Naive thymus-derived CD4-positive, alpha-beta T cell (primary cell): ENCODE measurements around the gene TCP11L1. TPM values are rescaled to one million over a fixed set of nuclear protein-coding genes. Genes with fewer than 3 reads are reported as not detected.

Source experiments
- ATAC-seq: fragments of 150-1000 bp; cut with Tn5 transposase; 2 replicates; pipeline ENCODE4 v1.10.0; 2021; ENCODE audit warnings: mild to moderate bottlenecking, moderate library complexity
- CTCF ChIA-PET: fragments of 350-600 bp; sonication (Branson Sonifier 250); formaldehyde crosslinking; loops from one replicate; lab custom pipeline; 2021; ENCODE audit warnings: antibody characterized with exemption; lab: Charles Lee
- POLR2A ChIA-PET: fragments of 350-600 bp; sonication (Branson Sonifier 250); formaldehyde crosslinking; loops from one replicate; lab custom pipeline; 2021; ENCODE audit warnings: antibody characterized with exemption, inconsistent platforms; lab: Charles Lee
- DNase-seq, 9 donors: peaks; one replicate each; pipeline versions ENCODE4 v3.0.0 to v3.0.0-alpha.2; 2020 to 2022; ENCODE audit warnings: mixed read lengths in 1 of 9
- H3K27ac ChIP-seq: one replicate; pipeline ENCODE4 v1.7.0; 2013; ENCODE audit warnings: mild to moderate bottlenecking, low read depth, low read length, moderate library complexity
- H3K27me3 ChIP-seq, 2 donors: one replicate each; pipeline ENCODE4 v1.7.0; 2013; ENCODE audit warnings: low read length in 2 of 2, mild to moderate bottlenecking in 2 of 2, moderate library complexity in 2 of 2; ENCODE audit not compliant: control insufficient read depth in 2 of 2, insufficient read depth in 2 of 2
- H3K36me3 ChIP-seq, 3 experiments: 1 replicate in 2 of 3; 2 replicates in 1 of 3; pipeline ENCODE4 v1.7.0; 2013; ENCODE audit warnings: low read length in 3 of 3, mild to moderate bottlenecking in 3 of 3, moderate library complexity in 1 of 3; ENCODE audit not compliant: insufficient read depth in 3 of 3, control insufficient read depth in 2 of 3
- H3K4me1 ChIP-seq, 2 donors: one replicate each; pipeline ENCODE4 v1.7.0; 2013; ENCODE audit warnings: low read length in 2 of 2, mild to moderate bottlenecking in 2 of 2, moderate library complexity in 1 of 2; ENCODE audit not compliant: control insufficient read depth in 2 of 2, insufficient read depth in 2 of 2
- H3K4me3 ChIP-seq: 2 replicates; pipeline ENCODE4 v1.7.0; 2013; ENCODE audit warnings: mild to moderate bottlenecking, low read length
- H3K9me3 ChIP-seq, 3 experiments: 1 replicate in 2 of 3; 2 replicates in 1 of 3; pipeline ENCODE4 v1.7.0; 2013; ENCODE audit warnings: low read length in 3 of 3; ENCODE audit not compliant: control insufficient read depth in 2 of 3
- H3K27ac Mint-ChIP-seq, 9 donors: one replicate each; pipeline ENCODE4 v1.8.0; 2020 to 2022; ENCODE audit warnings: mixed read lengths in 9 of 9, mild to moderate bottlenecking in 8 of 9, moderate library complexity in 5 of 9, inconsistent platforms in 2 of 9
- H3K27me3 Mint-ChIP-seq, 5 donors: one replicate each; pipeline ENCODE4 v1.8.0; 2021 to 2022; ENCODE audit warnings: mixed read lengths in 5 of 5, mild to moderate bottlenecking in 1 of 5
- H3K36me3 Mint-ChIP-seq, 5 donors: one replicate each; pipeline ENCODE4 v1.8.0; 2020 to 2022; ENCODE audit warnings: mixed read lengths in 5 of 5, mild to moderate bottlenecking in 3 of 5, inconsistent platforms in 1 of 5
- H3K4me1 Mint-ChIP-seq, 7 donors: one replicate each; pipeline ENCODE4 v1.8.0; 2020 to 2022; ENCODE audit warnings: mixed read lengths in 7 of 7, mild to moderate bottlenecking in 3 of 7, inconsistent platforms in 1 of 7
- H3K4me3 Mint-ChIP-seq, 10 donors: one replicate each; pipeline ENCODE4 v1.8.0; 2020 to 2022; ENCODE audit warnings: mild to moderate bottlenecking in 10 of 10, mixed read lengths in 10 of 10, moderate library complexity in 6 of 10, inconsistent platforms in 2 of 10
- H3K9me3 Mint-ChIP-seq, 11 donors: one replicate each; pipeline ENCODE4 v1.8.0; 2020 to 2022; ENCODE audit warnings: mixed read lengths in 11 of 11, mild to moderate bottlenecking in 4 of 11, inconsistent platforms in 1 of 11, moderate library complexity in 1 of 11
- intact Hi-C, 2 donors: fragments of 100-400 bp; cut with micrococcal nuclease; formaldehyde crosslinking; loops; one replicate each; pipeline ENCODE4 v1.15.1; 2023
- polyA plus RNA-seq, 2 donors: library from polyadenylated mRNA; unstranded; fragments of 300-500 nt; fragmentation: Illumina TruSeq; gene quantifications; one replicate each; pipeline ENCODE4 v1.2.3, GENCODE V29; 2021
- total RNA-seq, 6 experiments: library from RNA in 5 of 6; stranded (reverse) in 5 of 6; gene quantifications; 1 replicate in 5 of 6; 2 replicates in 1 of 6; pipeline ENCODE4 v1.2.3 and lab custom pipeline; 2021 to 2026

TCP11L1 gene
- total and polyA plus RNA-seq, 7 experiments from 2014 or later, result 1.8 to 17.1 (median 11.9) TPM

DNA sequence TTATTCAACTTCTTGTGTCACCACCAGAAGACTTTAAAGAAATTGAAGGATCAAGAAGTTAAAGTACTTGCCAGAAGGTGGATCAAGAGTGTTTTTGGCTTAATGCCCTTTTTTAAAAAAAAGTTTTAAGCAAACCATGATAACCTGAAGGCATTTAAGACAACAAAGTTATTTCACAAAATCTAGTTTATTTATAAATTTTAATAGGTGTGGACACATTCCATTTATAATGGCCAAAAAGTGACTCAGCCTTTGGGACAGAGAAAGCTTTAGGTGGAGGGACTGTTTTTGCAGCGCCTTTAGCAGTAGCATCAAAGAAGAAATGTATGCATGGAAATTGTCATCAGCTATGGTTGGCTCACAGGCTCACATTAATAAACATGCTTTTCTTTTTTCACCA lies 17.9 kb downstream of the TCP11L1 start:
- no peaks in the 10 kb centered on the region for H3K27me3 Mint-ChIP-seq
- no peaks in the 10 kb centered on the region for H3K27me3 ChIP-seq
- H3K9me3 Mint-ChIP-seq, result no peaks in the 10 kb centered on the region
- DNase-seq, result no peak
- peaks cover 0 to 14% (median 6%) of the 10 kb centered on the region in 7 donors for H3K4me1 Mint-ChIP-seq
- peaks cover 0 to 25% (median 0%) of the 10 kb centered on the region in 3 experiments for H3K36me3 ChIP-seq
- H3K9me3 ChIP-seq, result no peaks in the 10 kb centered on the region
- no peak overlapping the region for H3K27ac Mint-ChIP-seq
- H3K4me3 ChIP-seq, result no peak overlapping the region
- ChIA-PET CTCF (interaction anchor here (2.6 kb wide), 1 partner anchor 8 kb away, joined by 10 read pairs; no protein-coding TSS in a partner anchor), POLR2A (no interaction called here)
- H3K4me1 ChIP-seq, result peaks cover 0 to 3% of the 10 kb centered on the region in 2 donors
- H3K4me3 Mint-ChIP-seq, result no peak overlapping the region
- peaks cover 3 to 34% (median 13%) of the 10 kb centered on the region in 5 donors for H3K36me3 Mint-ChIP-seq
- no peak overlapping the region for H3K27ac ChIP-seq
- intact Hi-C loops, result no loop called here
- no peak for ATAC-seq

DNA sequence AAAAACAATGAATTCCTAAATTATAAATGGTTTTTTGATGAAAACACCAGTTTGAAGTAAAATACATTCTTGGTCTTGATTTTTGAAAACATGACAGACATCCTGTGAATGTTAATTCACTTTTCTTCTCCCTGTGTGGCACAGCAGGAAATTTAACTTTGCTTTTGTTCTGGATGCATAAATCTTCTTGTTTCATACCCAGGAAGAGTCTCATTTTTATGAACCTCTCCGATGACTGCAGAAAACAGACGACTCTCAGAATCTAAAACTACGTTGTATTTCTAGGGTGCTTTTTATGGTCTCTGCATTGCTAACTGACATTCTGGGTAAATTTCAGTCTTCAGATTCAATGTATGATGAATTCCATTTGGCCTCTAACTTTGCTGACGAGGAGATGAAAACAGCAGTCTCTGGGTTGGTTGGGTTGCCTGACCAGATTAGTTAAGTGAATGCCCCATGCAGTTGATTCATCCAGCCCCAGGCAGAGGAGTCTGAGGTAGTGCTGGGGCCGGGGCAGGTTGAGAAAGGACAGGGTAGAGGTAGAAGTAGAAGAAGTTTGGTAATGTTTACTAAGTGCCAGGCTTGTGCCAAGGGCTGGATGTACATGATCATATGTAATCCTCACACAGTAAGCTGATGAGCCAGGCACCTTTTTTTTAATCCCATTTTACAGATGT lies 20.1 kb downstream of the TCP11L1 start:
- Mint-ChIP-seq H3K4me1 (peaks cover 15 to 34% (median 24%) of the 10 kb centered on the region in 7 donors), H3K27ac (peak overlapping the region in 5 of 9 donors; percentile 38 to 90 (median 66)), H3K4me3 (no peak overlapping the region), H3K9me3 (no peaks in the 10 kb centered on the region), H3K36me3 (peaks cover 3 to 33% (median 13%) of the 10 kb centered on the region in 5 donors), H3K27me3 (no peaks in the 10 kb centered on the region)
- no peaks in the 10 kb centered on the region for H3K9me3 ChIP-seq
- H3K36me3 ChIP-seq, result peaks cover 0 to 25% (median 0%) of the 10 kb centered on the region in 3 experiments
- H3K4me1 ChIP-seq, result peaks cover 0 to 16% of the 10 kb centered on the region in 2 donors
- ATAC-seq (no peak), DNase-seq (no peak)
- no peak overlapping the region for H3K4me3 ChIP-seq
- ChIA-PET POLR2A (interaction anchor here (1.2 kb wide), 1 partner anchor 11 kb away, joined by 4 read pairs; no protein-coding TSS in a partner anchor), CTCF (interaction anchor here (1.2 kb wide), 1 partner anchor 95 kb away, joined by 3 read pairs; no protein-coding TSS in a partner anchor)
- intact Hi-C loops, result no loop called here
- H3K27ac ChIP-seq, result no peak overlapping the region
- H3K27me3 ChIP-seq, result no peaks in the 10 kb centered on the region

DNA sequence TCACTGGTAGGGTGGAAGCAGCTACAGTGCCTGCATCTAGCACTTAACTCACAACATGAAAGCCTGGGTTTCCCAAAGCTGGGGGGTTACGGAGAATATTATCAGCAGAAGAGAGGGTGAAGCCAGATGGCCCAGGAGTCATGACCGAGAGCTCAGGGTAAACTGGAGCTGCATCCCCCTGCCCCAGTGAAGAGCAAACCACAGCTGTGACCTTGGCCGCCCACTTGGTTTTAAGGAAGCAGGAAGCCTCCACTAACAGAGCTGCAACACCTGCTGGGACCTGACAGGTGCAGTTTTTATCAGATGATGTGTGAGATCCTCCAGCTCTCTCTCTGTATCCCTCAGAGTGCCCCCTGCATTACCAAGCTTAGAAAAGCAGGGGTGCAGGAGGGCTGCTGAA lies 20.9 kb downstream of the TCP11L1 start:
- peaks cover 20 to 38% (median 32%) of the 10 kb centered on the region in 7 donors for H3K4me1 Mint-ChIP-seq
- ChIA-PET POLR2A (interaction anchor here (1.1 to 1.2 kb wide), 2 partner anchors 12 to 44 kb away, joined by 3 to 4 read pairs; partner anchors contain the start of gene DEPDC7), CTCF (interaction anchor here (0.6 to 1.2 kb wide), 3 partner anchors 96 to 102 kb away, joined by 3 to 4 read pairs (median 3); no protein-coding TSS in a partner anchor)
- H3K36me3 Mint-ChIP-seq, result peaks cover 3 to 34% (median 7%) of the 10 kb centered on the region in 5 donors
- intact Hi-C loops, result no loop called here
- Histone ChIP-seq H3K36me3 (peaks cover 0 to 25% (median 0%) of the 10 kb centered on the region in 3 experiments), H3K9me3 (no peaks in the 10 kb centered on the region), H3K4me3 (no peak overlapping the region), H3K27me3 (no peaks in the 10 kb centered on the region), H3K27ac (no peak overlapping the region), H3K4me1 (peaks cover 0 to 24% of the 10 kb centered on the region in 2 donors)
- no peaks in the 10 kb centered on the region for H3K27me3 Mint-ChIP-seq
- no peak for ATAC-seq
- H3K9me3 Mint-ChIP-seq, result no peaks in the 10 kb centered on the region
- no peak for DNase-seq
- H3K4me3 Mint-ChIP-seq, result no peak overlapping the region
- peak overlapping the region in 6 of 9 donors; percentile 10 to 69 (median 63) for H3K27ac Mint-ChIP-seq

DNA sequence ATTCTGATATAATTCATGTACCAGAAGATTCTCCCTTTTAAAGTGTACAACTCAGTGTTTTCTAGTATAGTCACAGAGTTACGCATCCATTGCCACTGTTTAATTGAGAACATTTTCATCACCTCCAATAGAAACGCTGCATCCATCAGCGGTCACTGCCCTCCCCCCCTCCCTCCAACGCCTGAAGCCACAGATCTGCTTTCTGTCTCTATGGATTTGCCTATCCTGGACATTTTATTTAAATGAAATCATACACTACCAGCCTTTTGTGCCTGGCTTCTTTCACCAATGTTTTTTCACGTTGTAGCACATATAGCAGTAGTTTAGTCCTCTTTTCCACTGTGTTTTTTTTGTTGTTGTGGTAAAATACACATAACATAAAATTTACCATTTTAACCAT lies 22.8 kb downstream of the TCP11L1 start:
- no peak for ATAC-seq
- Mint-ChIP-seq H3K27ac (peak overlapping the region in 2 of 9 donors; percentile 21 to 51), H3K4me3 (no peak overlapping the region), H3K4me1 (peaks cover 24 to 40% (median 38%) of the 10 kb centered on the region in 7 donors), H3K9me3 (no peaks in the 10 kb centered on the region), H3K36me3 (peaks cover 3 to 38% (median 11%) of the 10 kb centered on the region in 5 donors), H3K27me3 (no peaks in the 10 kb centered on the region)
- no peak overlapping the region for H3K27ac ChIP-seq
- DNase-seq, result no peak
- intact Hi-C loops, result no loop called here
- CTCF ChIA-PET, result interaction anchor here (0.8 to 9.1 kb wide), 2 partner anchors 14 to 103 kb away, joined by 4 to 179 read pairs; no protein-coding TSS in a partner anchor
- POLR2A ChIA-PET, result interaction anchor here (3.6 kb wide), 1 partner anchor 23 kb away, joined by 17 read pairs; the partner anchor contains the start of gene TCP11L1
- H3K36me3 ChIP-seq, result peaks cover 0 to 33% (median 6%) of the 10 kb centered on the region in 3 experiments
- H3K27me3 ChIP-seq, result no peaks in the 10 kb centered on the region
- H3K4me3 ChIP-seq, result no peak overlapping the region
- peaks cover 0 to 25% of the 10 kb centered on the region in 2 donors for H3K4me1 ChIP-seq
- H3K9me3 ChIP-seq, result no peaks in the 10 kb centered on the region

DNA sequence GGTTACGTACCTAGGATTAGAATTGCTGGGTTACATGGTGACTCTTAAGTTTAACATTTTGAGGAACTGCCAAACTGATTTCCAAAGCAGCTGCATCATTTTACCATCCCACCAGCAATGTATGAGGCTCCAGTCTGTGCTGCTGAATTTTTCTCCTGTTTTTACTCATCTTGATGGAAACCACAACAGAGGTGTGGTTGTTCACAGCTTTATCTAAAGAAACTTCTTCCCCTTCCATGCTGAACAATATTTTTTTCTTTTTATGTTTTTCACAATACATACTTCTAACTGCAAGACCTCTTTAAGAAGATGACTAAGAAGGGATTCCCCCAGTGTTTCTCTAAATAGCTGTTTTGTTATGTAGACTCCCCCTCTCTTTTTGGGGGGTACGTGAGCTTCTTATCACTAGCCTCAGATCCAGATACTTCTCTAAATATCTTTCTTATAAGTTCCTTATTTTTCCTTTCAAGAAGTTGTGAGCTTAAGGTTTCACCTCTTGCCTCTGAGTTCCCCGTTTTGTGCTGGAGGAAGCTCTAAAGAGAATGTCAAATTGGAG lies 24.0 kb downstream of the TCP11L1 start:
- Histone ChIP-seq H3K9me3 (no peaks in the 10 kb centered on the region), H3K36me3 (peaks cover 0 to 33% (median 6%) of the 10 kb centered on the region in 3 experiments), H3K27ac (no peak overlapping the region), H3K4me3 (no peak overlapping the region), H3K27me3 (no peaks in the 10 kb centered on the region), H3K4me1 (peaks cover 0 to 25% of the 10 kb centered on the region in 2 donors)
- peaks cover 24 to 40% (median 38%) of the 10 kb centered on the region in 7 donors for H3K4me1 Mint-ChIP-seq
- no peak for DNase-seq
- ChIA-PET CTCF (interaction anchor here (0.6 to 9.1 kb wide), 4 partner anchors 95 to 1242 kb away, joined by 3 to 179 read pairs (median 14); no protein-coding TSS in a partner anchor), POLR2A (interaction anchor here (0.7 to 3.6 kb wide), 2 partner anchors 24 to 30 kb away, joined by 4 to 17 read pairs; partner anchors contain the start of gene TCP11L1)
- intact Hi-C loops, result no loop called here
- H3K4me3 Mint-ChIP-seq, result peak overlapping the region in 6 of 10 donors; percentile 3 to 81 (median 26)
- ATAC-seq, result peak; percentile 51
- H3K27me3 Mint-ChIP-seq, result no peaks in the 10 kb centered on the region
- H3K27ac Mint-ChIP-seq, result peak overlapping the region; percentile 4 to 87 (median 49)
- peaks cover 3 to 35% (median 7%) of the 10 kb centered on the region in 5 donors for H3K36me3 Mint-ChIP-seq
- H3K9me3 Mint-ChIP-seq, result no peaks in the 10 kb centered on the region
